Stomach (tissue), 4 donors: ENCODE measurements around the gene GLMP.

Experiments
- CTCF ChIP-seq, 7 experiments: fragments of 450-650 bp in 4 of 7; fragments of 200-600 bp in 3 of 7; sonication (generic) in 3 of 7; IDR thresholded peaks; one replicate each; pipeline ENCODE4 v1.5.1; 2016 to 2019; ENCODE audit warnings: antibody characterized with exemption in 7 of 7, control low read depth in 2 of 7, mild to moderate bottlenecking in 1 of 7
- POLR2A ChIP-seq, 4 donors: fragments of 450-650 bp; IDR thresholded peaks; one replicate each; pipeline ENCODE4 v1.6.1; 2016; ENCODE audit warnings: antibody characterized with exemption in 4 of 4, control low read depth in 2 of 4, mild to moderate bottlenecking in 1 of 4, moderate library complexity in 1 of 4

GRCh38 chr1:156276966-156277381 lies 18.5 kb downstream of the GLMP start:
- TF ChIP-seq CTCF (IDR thresholded peaks at IDR 0.05): no peak
- no peak for TF ChIP-seq POLR2A (IDR thresholded peaks at IDR 0.05)
